ENCODE results near the gene CRABP2. TPM values are rescaled to one million over a fixed set of nuclear protein-coding genes. Genes with fewer than 3 reads are reported as not detected.

CRABP2 gene
- total and polyA plus RNA-seq, 5 donors from 2014 or later = 5.1 TPM; not detected in 4

DNA sequence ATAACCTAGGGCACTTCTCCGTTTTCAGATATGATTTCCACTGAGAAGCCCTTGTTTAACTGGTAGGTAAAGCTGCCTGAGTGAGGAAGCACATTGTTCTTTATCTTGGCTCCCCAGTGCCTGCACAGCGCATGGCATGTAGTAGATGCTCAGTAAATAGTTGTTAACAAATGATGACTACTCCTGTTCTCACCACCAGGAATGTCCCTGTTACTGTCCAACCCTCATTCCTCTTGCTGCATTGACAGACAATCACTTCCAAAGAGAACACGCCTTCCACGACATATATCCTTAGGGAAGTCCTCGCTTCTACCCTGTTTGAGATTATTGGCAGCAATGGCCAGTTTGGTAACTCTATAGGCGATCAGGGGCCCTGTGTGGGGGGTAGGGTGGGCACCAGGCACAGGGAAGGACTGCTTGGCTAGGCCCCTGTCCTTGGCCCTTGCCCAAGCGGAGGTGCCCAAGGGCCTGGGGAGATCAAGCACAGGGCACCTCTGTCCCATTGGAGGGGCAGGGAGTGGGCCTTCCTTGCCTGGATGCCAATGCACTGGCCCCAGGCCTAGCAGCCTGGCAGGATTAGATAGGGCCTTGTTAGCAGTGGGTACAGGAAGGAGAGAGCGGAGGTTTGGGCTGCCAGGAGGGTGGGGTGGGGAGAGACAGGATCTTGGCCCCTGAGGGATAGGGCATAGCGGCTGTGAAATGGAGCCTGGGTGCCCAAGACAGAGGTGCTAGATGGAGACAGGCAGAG is 38.3 kb downstream of the CRABP2 start:
- peaks cover 6% of the 10 kb centered on the region for H3K4me1 ChIP-seq (ENCODE audit: control insufficient read depth, insufficient read depth, low read length, poor library complexity, severe bottlenecking)
- H3K27me3 ChIP-seq (ENCODE audit: control insufficient read depth, insufficient read depth, low read length) = no peaks in the 10 kb centered on the region
- Mint-ChIP-seq H3K4me1 (peaks cover 0 to 9% (median 3%) of the 10 kb centered on the region in 4 donors), H3K36me3 (no peaks in the 10 kb centered on the region), H3K27ac (no peak overlapping the region), H3K9me3 (no peaks in the 10 kb centered on the region), H3K27me3 (peaks cover 21% of the 10 kb centered on the region), H3K4me3 (no peak overlapping the region)
- H3K4me3 ChIP-seq (ENCODE audit: low read depth, low read length) = no peak overlapping the region
- no peak overlapping the region for H3K27ac ChIP-seq (ENCODE audit: insufficient read depth, low read length, poor library complexity, severe bottlenecking)
- DNase-seq = no peak
- no peaks in the 10 kb centered on the region for H3K36me3 ChIP-seq (ENCODE audit: control insufficient read depth, insufficient read depth, low read length)
- no peaks in the 10 kb centered on the region for H3K9me3 ChIP-seq (ENCODE audit: control insufficient read depth in 2 of 2, low read length in 2 of 2)
- no peak for ATAC-seq (ENCODE audit: low read depth in 2 of 2)

DNA sequence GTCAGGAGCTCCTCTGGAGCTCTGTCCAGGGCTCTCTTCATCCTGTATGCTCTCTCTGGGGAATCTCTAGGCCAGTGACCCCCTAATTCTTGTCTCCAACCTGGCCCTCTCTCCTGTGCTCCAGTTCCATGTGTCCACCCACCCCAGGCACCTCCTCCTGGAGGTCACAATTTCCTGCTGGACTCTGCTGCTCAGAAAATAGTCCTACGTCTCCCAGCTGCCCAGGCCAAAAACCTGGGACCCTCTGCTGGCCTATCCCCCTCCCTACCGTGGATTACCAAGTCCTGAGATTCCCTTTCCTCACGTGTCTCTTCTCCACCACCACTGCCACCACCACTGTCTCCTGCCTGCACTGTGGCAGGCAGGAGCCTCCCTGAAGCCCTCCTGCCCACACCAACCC is 39.8 kb downstream of the CRABP2 start:
- no peaks in the 10 kb centered on the region for H3K9me3 Mint-ChIP-seq
- ATAC-seq (ENCODE audit: low read depth in 2 of 2) = no peak

DNA sequence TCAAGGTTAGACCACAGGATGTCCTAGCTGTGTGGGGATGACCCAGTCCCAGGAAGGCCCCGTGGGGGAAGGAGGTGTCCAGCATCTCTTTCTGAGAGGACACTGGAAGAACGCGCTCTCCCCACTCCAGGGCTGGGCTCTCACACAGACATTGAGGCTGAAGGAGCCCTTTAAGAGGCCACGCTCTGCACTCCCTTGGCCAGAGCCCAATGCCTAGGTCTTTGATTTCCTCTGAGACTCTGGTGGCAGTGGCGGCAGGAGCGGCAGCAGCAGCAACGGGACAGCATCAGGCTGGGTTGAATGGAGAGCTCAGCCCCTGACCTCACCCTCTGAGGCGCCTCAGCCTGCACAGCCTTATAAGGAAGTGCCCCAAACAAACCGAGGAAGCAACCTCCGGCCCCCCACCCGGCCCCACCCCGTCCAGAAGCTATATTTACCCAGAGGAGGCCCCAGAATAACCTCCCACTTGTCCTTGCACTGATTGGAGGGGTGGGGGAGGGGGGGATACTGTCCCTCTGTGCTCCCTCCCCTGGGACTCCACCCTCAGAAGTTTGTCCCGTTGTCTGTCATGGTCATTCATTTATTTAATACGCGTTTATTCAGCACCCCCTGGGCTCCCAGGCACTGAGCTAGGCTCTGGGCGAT is 40.5 kb downstream of the CRABP2 start:
- H3K36me3 ChIP-seq (ENCODE audit: control insufficient read depth, insufficient read depth, low read length) = no peaks in the 10 kb centered on the region
- H3K4me3 ChIP-seq (ENCODE audit: low read depth, low read length) = no peak overlapping the region
- no peak overlapping the region for H3K27ac ChIP-seq (ENCODE audit: insufficient read depth, low read length, poor library complexity, severe bottlenecking)
- Mint-ChIP-seq H3K4me1 (peaks cover 0 to 30% (median 8%) of the 10 kb centered on the region in 4 donors), H3K4me3 (no peak overlapping the region), H3K9me3 (no peaks in the 10 kb centered on the region), H3K27ac (no peak overlapping the region), H3K27me3 (peaks cover 13% of the 10 kb centered on the region), H3K36me3 (no peaks in the 10 kb centered on the region)
- no peak for DNase-seq
- no peaks in the 10 kb centered on the region for H3K9me3 ChIP-seq (ENCODE audit: control insufficient read depth in 2 of 2, low read length in 2 of 2)
- H3K4me1 ChIP-seq (ENCODE audit: control insufficient read depth, insufficient read depth, low read length, poor library complexity, severe bottlenecking) = peaks cover 23% of the 10 kb centered on the region
- no peak for ATAC-seq (ENCODE audit: low read depth in 2 of 2)
- H3K27me3 ChIP-seq (ENCODE audit: control insufficient read depth, insufficient read depth, low read length) = no peaks in the 10 kb centered on the region

More for the DNA sequence above, 39.8 kb downstream of the CRABP2 start:
- Histone ChIP-seq H3K36me3 (ENCODE audit: control insufficient read depth, insufficient read depth, low read length) (no peaks in the 10 kb centered on the region), H3K27ac (ENCODE audit: insufficient read depth, low read length, poor library complexity, severe bottlenecking) (no peak overlapping the region), H3K4me3 (ENCODE audit: low read depth, low read length) (no peak overlapping the region), H3K4me1 (ENCODE audit: control insufficient read depth, insufficient read depth, low read length, poor library complexity, severe bottlenecking) (peaks cover 19% of the 10 kb centered on the region), H3K9me3 (ENCODE audit: control insufficient read depth in 2 of 2, low read length in 2 of 2) (no peaks in the 10 kb centered on the region), H3K27me3 (ENCODE audit: control insufficient read depth, insufficient read depth, low read length) (no peaks in the 10 kb centered on the region)
- Mint-ChIP-seq H3K27ac (no peak overlapping the region), H3K36me3 (no peaks in the 10 kb centered on the region), H3K4me1 (peaks cover 0 to 23% (median 4%) of the 10 kb centered on the region in 4 donors), H3K4me3 (peak overlapping the region in 1 of 4 donors; percentile 32), H3K27me3 (peaks cover 13% of the 10 kb centered on the region)
- no peak for DNase-seq

DNA sequence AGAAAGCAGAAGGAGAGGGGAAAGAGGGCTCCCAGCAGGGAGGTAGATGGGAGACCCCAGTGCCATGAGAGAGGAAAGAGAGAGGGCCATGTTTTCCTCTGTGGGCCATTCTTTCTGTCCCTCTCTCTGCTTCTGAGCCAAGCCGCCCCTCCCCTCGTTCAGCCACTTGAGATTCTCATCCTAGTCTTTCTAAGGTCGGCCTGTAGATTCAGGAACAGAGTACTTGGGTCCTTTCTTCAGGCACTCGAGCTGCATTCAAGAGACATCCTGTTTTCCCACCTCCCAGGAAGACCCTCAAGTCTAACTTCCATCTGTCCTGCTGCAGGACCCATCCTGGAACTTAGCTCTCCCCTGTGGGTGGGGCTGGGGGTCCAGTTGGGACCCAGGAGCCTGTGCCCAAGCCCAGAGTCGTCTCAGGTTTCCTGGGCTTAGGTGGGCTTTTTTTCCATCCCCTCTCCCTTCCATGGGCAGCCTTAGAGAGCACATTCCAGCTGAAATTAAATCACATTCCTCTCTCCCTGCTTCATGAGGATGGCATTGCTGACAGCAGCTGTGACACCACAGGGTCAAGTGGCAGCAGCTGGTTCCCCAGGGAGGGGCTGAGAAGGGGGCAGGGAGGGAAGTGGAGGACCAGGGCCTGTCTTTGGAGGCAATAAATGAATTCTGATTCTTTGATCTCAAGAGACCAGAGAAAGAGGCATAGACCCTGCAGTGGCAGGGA is 41.2 kb downstream of the CRABP2 start:
- Histone ChIP-seq H3K9me3 (ENCODE audit: control insufficient read depth in 2 of 2, low read length in 2 of 2) (no peaks in the 10 kb centered on the region), H3K27ac (ENCODE audit: insufficient read depth, low read length, poor library complexity, severe bottlenecking) (no peak overlapping the region), H3K4me1 (ENCODE audit: control insufficient read depth, insufficient read depth, low read length, poor library complexity, severe bottlenecking) (peaks cover 30% of the 10 kb centered on the region), H3K36me3 (ENCODE audit: control insufficient read depth, insufficient read depth, low read length) (no peaks in the 10 kb centered on the region), H3K4me3 (ENCODE audit: low read depth, low read length) (no peak overlapping the region), H3K27me3 (ENCODE audit: control insufficient read depth, insufficient read depth, low read length) (no peaks in the 10 kb centered on the region)
- DNase-seq (no peak), ATAC-seq (ENCODE audit: low read depth in 2 of 2) (no peak)
- H3K4me3 Mint-ChIP-seq = no peak overlapping the region
- peaks cover 0 to 35% (median 14%) of the 10 kb centered on the region in 4 donors for H3K4me1 Mint-ChIP-seq
- H3K27ac Mint-ChIP-seq = no peak overlapping the region
- peaks cover 18% of the 10 kb centered on the region for H3K27me3 Mint-ChIP-seq
- no peaks in the 10 kb centered on the region for H3K36me3 Mint-ChIP-seq
- H3K9me3 Mint-ChIP-seq = no peaks in the 10 kb centered on the region

DNA sequence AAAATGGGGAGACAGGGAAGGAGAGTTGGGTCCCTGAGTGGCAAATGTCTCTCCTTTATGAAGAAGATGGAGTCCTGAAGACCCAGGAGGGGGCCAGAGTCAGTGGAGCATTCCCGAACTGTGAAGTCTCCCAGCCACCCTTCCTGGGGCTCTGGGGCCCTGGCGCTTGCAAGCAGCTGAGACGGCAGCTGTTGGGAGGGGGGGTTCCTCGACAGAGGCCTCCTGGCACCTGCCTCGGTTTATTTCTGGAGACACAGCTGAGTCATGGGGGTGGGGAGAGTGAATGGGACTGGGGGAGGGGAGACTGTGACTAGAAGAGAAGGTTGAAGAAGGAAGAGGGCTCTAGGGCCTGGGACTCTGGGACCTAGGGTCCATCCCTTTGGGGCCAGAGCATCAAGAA is 42.2 kb downstream of the CRABP2 start:
- Mint-ChIP-seq H3K27ac (peak overlapping the region in 1 of 3 donors; percentile 20), H3K4me3 (no peak overlapping the region), H3K9me3 (no peaks in the 10 kb centered on the region), H3K27me3 (peaks cover 15% of the 10 kb centered on the region), H3K36me3 (no peaks in the 10 kb centered on the region), H3K4me1 (peaks cover 0 to 40% (median 14%) of the 10 kb centered on the region in 4 donors)
- Histone ChIP-seq H3K9me3 (ENCODE audit: control insufficient read depth in 2 of 2, low read length in 2 of 2) (no peaks in the 10 kb centered on the region), H3K27ac (ENCODE audit: insufficient read depth, low read length, poor library complexity, severe bottlenecking) (no peak overlapping the region), H3K4me1 (ENCODE audit: control insufficient read depth, insufficient read depth, low read length, poor library complexity, severe bottlenecking) (peaks cover 30% of the 10 kb centered on the region), H3K36me3 (ENCODE audit: control insufficient read depth, insufficient read depth, low read length) (no peaks in the 10 kb centered on the region), H3K4me3 (ENCODE audit: low read depth, low read length) (no peak overlapping the region), H3K27me3 (ENCODE audit: control insufficient read depth, insufficient read depth, low read length) (no peaks in the 10 kb centered on the region)
- ATAC-seq (ENCODE audit: low read depth in 2 of 2) = no peak
- DNase-seq = no peak

DNA sequence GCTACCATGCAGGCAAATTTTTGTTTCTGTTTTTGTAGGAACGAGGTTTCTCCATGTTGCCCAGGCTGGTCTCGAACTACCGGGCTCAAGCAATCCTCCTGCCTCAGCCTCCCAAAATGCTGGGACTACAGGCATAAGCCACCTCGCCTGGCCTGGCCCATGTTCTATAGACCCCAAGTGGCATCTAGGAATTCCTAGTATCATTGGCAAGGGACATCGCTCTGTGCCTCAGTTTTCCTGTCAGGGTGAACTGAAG is 42.7 kb downstream of the CRABP2 start:
- Histone ChIP-seq H3K9me3 (ENCODE audit: control insufficient read depth in 2 of 2, low read length in 2 of 2) (no peaks in the 10 kb centered on the region), H3K27ac (ENCODE audit: insufficient read depth, low read length, poor library complexity, severe bottlenecking) (no peak overlapping the region), H3K4me1 (ENCODE audit: control insufficient read depth, insufficient read depth, low read length, poor library complexity, severe bottlenecking) (peaks cover 34% of the 10 kb centered on the region), H3K27me3 (ENCODE audit: control insufficient read depth, insufficient read depth, low read length) (no peaks in the 10 kb centered on the region), H3K4me3 (ENCODE audit: low read depth, low read length) (no peak overlapping the region), H3K36me3 (ENCODE audit: control insufficient read depth, insufficient read depth, low read length) (no peaks in the 10 kb centered on the region)
- DNase-seq = no peak
- no peak overlapping the region for H3K4me3 Mint-ChIP-seq
- no peaks in the 10 kb centered on the region for H3K36me3 Mint-ChIP-seq
- H3K27ac Mint-ChIP-seq = peak overlapping the region in 1 of 3 donors; percentile 34
- H3K9me3 Mint-ChIP-seq = no peaks in the 10 kb centered on the region
- ATAC-seq (ENCODE audit: low read depth in 2 of 2) = no peak
- peaks cover 17% of the 10 kb centered on the region for H3K27me3 Mint-ChIP-seq
- H3K4me1 Mint-ChIP-seq = peaks cover 0 to 45% (median 15%) of the 10 kb centered on the region in 4 donors

DNA sequence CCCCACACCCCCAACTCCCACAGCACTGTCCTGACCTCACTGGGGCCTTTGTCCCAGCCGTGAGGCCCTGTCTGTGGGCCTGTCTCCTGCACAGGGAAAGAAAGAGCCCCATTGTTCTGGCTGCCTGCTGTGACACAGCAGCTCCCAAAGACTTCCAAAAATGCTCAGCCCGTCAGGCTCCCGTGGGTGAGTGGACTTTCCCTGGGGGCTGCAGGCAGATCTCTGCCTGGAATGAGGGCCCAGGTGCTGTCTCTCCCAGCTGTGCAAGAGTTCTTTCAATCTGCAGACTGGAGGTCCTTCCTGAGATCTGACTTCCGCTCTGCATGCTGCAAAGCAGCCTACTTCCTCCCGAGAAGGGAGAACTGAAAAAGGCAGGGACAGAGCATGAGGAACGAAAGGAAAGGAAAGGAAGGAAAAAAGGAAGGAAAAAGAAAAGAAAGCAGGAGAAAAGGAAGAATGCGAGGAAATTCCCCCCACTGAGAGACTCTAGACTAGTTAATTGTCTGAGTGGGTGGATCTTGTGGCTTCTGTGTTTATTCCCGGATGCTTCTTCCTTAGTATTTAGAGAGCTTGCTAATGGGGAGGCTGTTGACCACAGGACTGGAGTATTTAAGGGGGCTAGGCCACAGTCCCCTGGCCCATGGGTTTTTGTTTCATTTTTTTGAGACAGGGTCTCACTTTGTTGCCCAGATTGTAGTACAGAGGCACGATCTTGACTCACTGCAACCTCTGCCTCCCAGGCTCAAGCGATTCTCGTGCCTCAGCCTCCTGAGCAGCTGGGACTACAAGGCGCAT is 43.2 kb downstream of the CRABP2 start:
- peak overlapping the region in 2 of 3 donors; percentile 42 to 66 for H3K27ac Mint-ChIP-seq

More for the DNA sequence above, 43.2 kb downstream of the CRABP2 start:
- Histone ChIP-seq H3K4me1 (ENCODE audit: control insufficient read depth, insufficient read depth, low read length, poor library complexity, severe bottlenecking) (peaks cover 40% of the 10 kb centered on the region), H3K36me3 (ENCODE audit: control insufficient read depth, insufficient read depth, low read length) (no peaks in the 10 kb centered on the region), H3K27ac (ENCODE audit: insufficient read depth, low read length, poor library complexity, severe bottlenecking) (no peak overlapping the region), H3K4me3 (ENCODE audit: low read depth, low read length) (no peak overlapping the region), H3K9me3 (ENCODE audit: control insufficient read depth in 2 of 2, low read length in 2 of 2) (no peaks in the 10 kb centered on the region), H3K27me3 (ENCODE audit: control insufficient read depth, insufficient read depth, low read length) (no peaks in the 10 kb centered on the region)
- H3K4me3 Mint-ChIP-seq = no peak overlapping the region
- H3K9me3 Mint-ChIP-seq = no peaks in the 10 kb centered on the region
- H3K27me3 Mint-ChIP-seq = peaks cover 23% of the 10 kb centered on the region
- DNase-seq (no peak), ATAC-seq (ENCODE audit: low read depth in 2 of 2) (no peak)
- no peaks in the 10 kb centered on the region for H3K36me3 Mint-ChIP-seq
- peaks cover 0 to 50% (median 20%) of the 10 kb centered on the region in 4 donors for H3K4me1 Mint-ChIP-seq
